Small intestine (tissue), 16 donors: ENCODE measurements around the gene ST3GAL4. TPM values are rescaled to one million over a fixed set of nuclear protein-coding genes. Genes with fewer than 3 reads are reported as not detected.
"Not testable (repeated sequence)": the region's sequence is repeated elsewhere in the genome, so short reads cannot be mapped to it uniquely, and the experiment has no call there.

Experiments used
- DNase-seq, 2 donors: peaks; one replicate each; pipeline versions ENCODE4 v3.0.0 to v3.0.0-alpha.2; 2013
- FAIRE-seq: peaks from 2 replicates; lab custom pipeline; 2012; peaks lifted over from hg19 to GRCh38; lab: Jason Lieb, UNC
- H3K27ac ChIP-seq, 3 donors: one replicate each; pipeline ENCODE4 v1.5.1; 2013; ENCODE audit warnings: low read length in 2 of 3, mild to moderate bottlenecking in 2 of 3, control low read depth in 1 of 3, inconsistent platforms in 1 of 3, low read depth in 1 of 3, moderate library complexity in 1 of 3
- H3K27me3 ChIP-seq, 3 donors: one replicate each; pipeline ENCODE4 v1.6.1; 2013; ENCODE audit warnings: low read length in 3 of 3, inconsistent platforms in 1 of 3; ENCODE audit not compliant: control insufficient read depth in 3 of 3, insufficient read depth in 3 of 3
- H3K36me3 ChIP-seq, 3 donors: one replicate each; pipeline ENCODE4 v1.6.1; 2013; ENCODE audit warnings: low read length in 3 of 3, inconsistent platforms in 1 of 3, low read depth in 1 of 3, mild to moderate bottlenecking in 1 of 3, moderate library complexity in 1 of 3; ENCODE audit not compliant: control insufficient read depth in 3 of 3, insufficient read depth in 2 of 3
- H3K4me1 ChIP-seq, 3 donors: one replicate each; pipeline ENCODE4 v1.6.1; 2013; ENCODE audit warnings: low read length in 2 of 3, inconsistent platforms in 1 of 3, low read depth in 1 of 3, mild to moderate bottlenecking in 1 of 3, moderate library complexity in 1 of 3; ENCODE audit not compliant: control insufficient read depth in 3 of 3, insufficient read depth in 2 of 3
- H3K4me3 ChIP-seq, 3 donors: one replicate each; pipeline ENCODE4 v1.5.1; 2013; ENCODE audit warnings: low read length in 3 of 3, control low read depth in 1 of 3, inconsistent platforms in 1 of 3, low read depth in 1 of 3, mild to moderate bottlenecking in 1 of 3, moderate library complexity in 1 of 3
- H3K9me3 ChIP-seq, 2 donors: one replicate each; pipeline ENCODE4 v1.6.1; 2013; ENCODE audit warnings: low read depth in 1 of 2, low read length in 1 of 2; ENCODE audit not compliant: control insufficient read depth in 2 of 2, insufficient read depth in 1 of 2
- WGBS, 3 donors: extraction: QIAGEN DNeasy Blood & Tissue Kit; methylation state at CpG; one replicate each; pipeline ENCODE4 v1.1.7; 2013; 5-methylcytosine and 5-hydroxymethylcytosine counted together
- long read RNA-seq, 10 donors: transcript quantifications; one replicate each; lab custom pipeline, GENCODE V29; 2026
- polyA plus RNA-seq, 4 donors: library from polyadenylated mRNA; stranded (reverse) in 3 of 4; unstranded in 1 of 4; fragments of 200-250 nt in 3 of 4; fragments of 120-200 nt in 1 of 4; gene quantifications; one replicate each; pipeline versions ENCODE4 v1.2.1 to v1.2.3, GENCODE V29; 2013
- donor health status: healthy with polysubstance abuse.
- donor health status: control.
- donor health status: control.
- donor health status: Bipolar disorder and iron deficiency.
- donor health status: healthy.

The ST3GAL4 gene
- polyA plus RNA-seq = 10 to 100 TPM in 1 of 4 donors, 1 to 10 TPM in 3; 1.6 to 11.6 (median 4.0) TPM
- long read RNA-seq, donor 1 = 0 reads
- long read RNA-seq, donor 2 = 0 reads
- long read RNA-seq, donor 3 = 0 reads
- long read RNA-seq, donor 4 = 0 reads
- long read RNA-seq, donor 5 = 0 reads
- long read RNA-seq, donor 6, partial matches to known transcripts = 0 of 1 reads
- long read RNA-seq, donor 6, other reads (novel, unspliced or antisense) = 0 of 1 reads
- long read RNA-seq, donor 7 = 0 reads
- long read RNA-seq, donor 8, partial matches to known transcripts = 0 of 2 reads
- long read RNA-seq, donor 8, other reads (novel, unspliced or antisense) = 0 of 2 reads
- long read RNA-seq, donor 9 = 0 reads
- long read RNA-seq, donor 10, partial matches to known transcripts = 0 of 2 reads
- long read RNA-seq, donor 10, other reads (novel, unspliced or antisense) = 0 of 2 reads

DNA sequence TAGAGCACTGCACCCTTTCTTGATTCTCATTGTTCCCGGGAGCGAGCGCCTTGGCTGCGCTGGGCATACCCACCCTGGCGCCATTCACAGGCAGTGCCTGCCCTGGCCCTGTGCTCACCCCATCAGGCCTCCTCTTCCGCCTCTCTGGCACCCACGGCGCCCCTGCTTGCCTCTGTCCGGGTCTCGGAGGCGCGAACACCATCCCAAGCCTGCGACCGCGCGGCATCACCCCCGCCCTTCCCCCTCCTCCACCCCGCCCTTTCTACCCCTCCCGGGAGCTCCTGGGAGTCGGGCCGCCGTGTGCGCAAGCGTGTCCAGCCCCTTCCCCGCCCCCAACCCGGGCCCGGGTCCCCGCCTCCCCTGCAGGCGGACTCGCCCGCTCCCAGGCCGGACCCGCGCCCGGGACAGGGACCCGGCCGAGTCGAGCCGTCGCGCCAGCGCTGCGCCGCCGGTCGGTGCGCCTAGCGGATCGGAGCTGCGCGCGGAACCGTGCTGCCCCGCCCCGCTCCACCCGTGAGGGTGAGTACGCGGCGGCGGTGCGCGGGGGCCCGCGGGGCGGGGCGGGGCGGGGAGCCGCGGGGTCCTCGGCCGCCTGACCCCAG lies at the start of gene ST3GAL4:
TSS of gene ST3GAL4 (plus strand) at position 363 of the 602 bp plus-strand sequence. CDS start 50,470 bp downstream, outside the sequence.
- Histone ChIP-seq H3K36me3 (peaks cover 0 to 5% (median 0%) of the 10 kb centered on the region in 3 donors), H3K4me1 (peaks cover 0 to 46% (median 3%) of the 10 kb centered on the region in 3 donors), H3K9me3 (no peaks in the 10 kb centered on the region), H3K27ac (peak within 1 kb of the TSS in 2 of 3 donors; percentile 28 to 82), H3K27me3 (no peaks in the 10 kb centered on the region), H3K4me3 (peak within 1 kb of the TSS; percentile 64 to 83 (median 70))
- FAIRE-seq (no peak), DNase-seq (peak; percentile 13 to 64)
- WGBS, 3 donors = 0 to 2% (median 2%) methylated on average over 39 to 71 of the region's 71 CpGs

DNA sequence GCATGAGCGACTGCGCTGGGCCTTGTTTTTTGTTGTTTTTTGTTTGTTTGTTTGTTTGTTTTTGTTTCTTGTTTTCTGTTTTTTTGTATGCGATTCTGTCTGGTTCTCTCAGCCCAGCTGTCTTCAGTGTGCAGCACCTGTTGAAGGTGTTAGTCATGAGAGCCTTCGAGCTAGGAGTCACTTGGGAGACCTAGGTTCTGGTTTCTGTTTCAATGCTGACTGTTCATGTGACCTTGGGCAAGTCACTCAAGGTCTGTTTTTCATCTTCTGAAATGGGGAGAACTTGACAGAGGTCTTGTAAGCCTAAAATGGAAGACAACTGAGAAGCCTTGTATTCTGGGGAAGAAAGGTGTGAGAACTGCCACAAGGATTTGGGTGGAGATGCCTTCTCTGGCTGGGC lies 49.8 kb upstream of the ST3GAL4 start:
- Histone ChIP-seq H3K4me3 (no peak overlapping the region), H3K27ac (no peak overlapping the region), H3K9me3 (no peaks in the 10 kb centered on the region), H3K36me3 (peaks cover 0 to 16% (median 0%) of the 10 kb centered on the region in 3 donors), H3K4me1 (peaks cover 0 to 8% (median 2%) of the 10 kb centered on the region in 3 donors), H3K27me3 (no peaks in the 10 kb centered on the region)
- DNase-seq = no peak
- 79 to 84% (median 83%) methylated on average over 4 of the region's 4 CpGs for WGBS, 3 donors
- FAIRE-seq = no peak

- no peak for DNase-seq
- no peak for FAIRE-seq
- peaks cover 0 to 20% (median 0%) of the 10 kb centered on the region in 3 donors for H3K36me3 ChIP-seq
- WGBS, 3 donors = 49 to 79% (median 53%) methylated on average over 5 of the region's 5 CpGs
- no peaks in the 10 kb centered on the region for H3K27me3 ChIP-seq
- no peak overlapping the region for H3K27ac ChIP-seq
- no peaks in the 10 kb centered on the region for H3K9me3 ChIP-seq
- H3K4me1 ChIP-seq = peaks cover 0 to 10% (median 2%) of the 10 kb centered on the region in 3 donors
- no peak overlapping the region for H3K4me3 ChIP-seq
Observed at GRCh38 chr11:126307706-126308105, 47.8 kb upstream of the ST3GAL4 start.

DNA sequence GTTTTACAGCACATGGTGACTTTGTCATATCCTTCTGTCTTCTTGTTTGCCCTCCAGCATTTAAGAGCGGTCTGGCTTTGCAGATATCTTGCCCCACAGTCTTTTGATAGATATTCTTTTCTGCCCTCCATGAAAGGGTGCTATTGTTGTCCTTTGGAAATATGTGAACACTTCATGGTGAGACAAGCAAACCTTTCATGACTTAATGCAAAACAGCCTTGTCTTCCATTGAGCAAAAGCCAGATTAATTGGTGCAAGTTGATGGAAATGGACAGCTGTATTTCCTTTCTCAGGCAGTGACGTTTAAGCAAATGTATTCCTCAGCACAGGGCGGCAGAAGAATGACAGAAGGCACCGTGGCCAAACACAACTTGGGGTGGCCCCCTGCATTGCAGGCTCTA lies 47.2 kb upstream of the ST3GAL4 start:
- no peak for DNase-seq
- H3K36me3 ChIP-seq = peaks cover 0 to 18% (median 0%) of the 10 kb centered on the region in 3 donors
- WGBS, 3 donors = 81 to 89% (median 85%) methylated on average over 4 of the region's 4 CpGs
- no peaks in the 10 kb centered on the region for H3K27me3 ChIP-seq
- peaks cover 0 to 14% (median 2%) of the 10 kb centered on the region in 3 donors for H3K4me1 ChIP-seq
- H3K27ac ChIP-seq = no peak overlapping the region
- no peak overlapping the region for H3K4me3 ChIP-seq
- H3K9me3 ChIP-seq = no peaks in the 10 kb centered on the region
- no peak for FAIRE-seq

GRCh38 chr11:126308771-126309170 lies 46.7 kb upstream of the ST3GAL4 start:
- not testable (repeated sequence) for H3K27me3 ChIP-seq, H3K4me3 ChIP-seq, H3K9me3 ChIP-seq, H3K27ac ChIP-seq, DNase-seq, FAIRE-seq
- Histone ChIP-seq H3K36me3 (peaks cover 0 to 18% (median 0%) of the 10 kb centered on the region in 3 donors), H3K4me1 (peaks cover 0 to 12% (median 2%) of the 10 kb centered on the region in 3 donors)
- WGBS, 3 donors = 90 to 99% (median 90%) methylated on average over 4 of the region's 4 CpGs

GRCh38 chr11:126310200-126310991 lies 45.1 kb upstream of the ST3GAL4 start:
- Histone ChIP-seq H3K27ac (no peak overlapping the region), H3K4me1 (peaks cover 0 to 8% (median 0%) of the 10 kb centered on the region in 3 donors), H3K9me3 (no peaks in the 10 kb centered on the region), H3K36me3 (peaks cover 0 to 18% (median 0%) of the 10 kb centered on the region in 3 donors), H3K4me3 (no peak overlapping the region), H3K27me3 (no peaks in the 10 kb centered on the region)
- DNase-seq = peak; percentile 55 to 79
- FAIRE-seq = no peak
- WGBS, 3 donors = 67 to 76% (median 72%) methylated on average over 12 of the region's 12 CpGs

DNA sequence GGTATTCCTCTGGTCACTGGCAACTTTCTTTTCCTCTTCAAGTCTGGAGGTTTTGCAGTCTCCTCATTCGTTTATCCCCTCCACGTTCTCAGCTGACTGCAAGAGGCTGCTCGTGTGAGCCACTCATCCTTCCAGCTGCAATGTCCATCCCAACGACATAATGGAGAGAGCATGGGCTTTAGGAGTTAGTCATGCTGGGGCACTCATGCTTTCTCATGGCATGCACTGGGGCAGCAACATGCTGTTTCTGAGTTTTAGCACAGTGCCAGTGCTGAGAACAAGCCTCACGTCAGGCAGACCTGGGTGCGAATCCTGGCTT lies 44.5 kb upstream of the ST3GAL4 start:
- no peak overlapping the region for H3K27ac ChIP-seq
- H3K36me3 ChIP-seq = peaks cover 0 to 18% (median 0%) of the 10 kb centered on the region in 3 donors
- H3K4me3 ChIP-seq = no peak overlapping the region
- peaks cover 0 to 8% (median 0%) of the 10 kb centered on the region in 3 donors for H3K4me1 ChIP-seq
- no peak for DNase-seq
- H3K27me3 ChIP-seq = no peaks in the 10 kb centered on the region
- no peaks in the 10 kb centered on the region for H3K9me3 ChIP-seq
- 67 to 75% (median 75%) methylated on average over 6 of the region's 6 CpGs for WGBS, 3 donors
- no peak for FAIRE-seq
